GM12891 (cell line): ENCODE measurements around the gene CAPN1.

Experiments used
- PAX5 ChIP-seq: IDR thresholded peaks from 2 replicates; pipeline ENCODE4 v1.6.1; 2011; ENCODE audit warnings: low read length, moderate library complexity, mild to moderate bottlenecking; ENCODE audit not compliant: insufficient read depth, severe bottlenecking
- POLR2A ChIP-seq: IDR thresholded peaks from 2 replicates; pipeline ENCODE4 v1.6.1; 2011; ENCODE audit warnings: low read depth, low read length, control low read depth
- POLR2AphosphoS5 ChIP-seq: IDR thresholded peaks from 2 replicates; pipeline ENCODE4 v1.6.1; 2011; ENCODE audit warnings: low read depth, low read length, control low read depth
- POU2F2 ChIP-seq: IDR thresholded peaks from 2 replicates; pipeline ENCODE4 v1.6.1; 2011; ENCODE audit warnings: low read depth, mild to moderate bottlenecking, control low read depth, low read length, moderate library complexity
- SPI1 ChIP-seq: IDR thresholded peaks from 2 replicates; pipeline ENCODE4 v1.6.1; 2011; ENCODE audit warnings: low read depth, low read length, control low read depth
- TAF1 ChIP-seq: IDR thresholded peaks from 2 replicates; pipeline ENCODE4 v1.6.1; 2011; ENCODE audit warnings: low read depth, low read length, control low read depth

- TF ChIP-seq POLR2A, result no peak
- no peak for TF ChIP-seq TAF1
- TF ChIP-seq POLR2AphosphoS5, result no peak
- TF ChIP-seq POU2F2, result no peak
- no peak for TF ChIP-seq SPI1
- no peak for TF ChIP-seq PAX5
These were observed 39.7 kb upstream of the CAPN1 start for GRCh38 chr11:65141896-65142494.
